GM12872 (cell line): Measurements from ENCODE around the gene IL20RB.

Experiments used
- CTCF ChIP-seq: IDR thresholded peaks from 3 replicates; pipeline ENCODE4 v1.5.1; 2011; ENCODE audit warnings: low read depth, mild to moderate bottlenecking, low read length, moderate library complexity; ENCODE audit not compliant: insufficient read depth

Gene IL20RB

DNA sequence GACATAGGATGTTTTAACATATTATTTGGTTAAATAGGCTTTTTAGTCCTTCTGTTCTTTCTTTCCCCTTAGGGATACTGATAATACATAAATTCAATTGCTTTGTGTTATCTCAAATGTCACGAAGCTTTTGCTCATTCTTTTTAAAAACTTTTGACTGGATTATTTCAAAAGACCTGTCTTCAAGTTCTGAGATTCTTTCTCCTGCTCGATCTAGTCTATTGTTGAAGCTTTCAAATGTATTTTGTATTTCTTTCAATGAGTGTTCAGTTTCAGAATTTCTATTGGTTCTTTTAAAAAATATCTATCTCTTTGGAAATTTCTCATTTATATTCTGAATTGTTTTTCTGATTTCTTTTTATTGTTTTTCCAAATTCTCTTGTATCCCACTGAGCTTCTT lies 16.9 kb downstream of the IL20RB start:
- no peak for TF ChIP-seq CTCF

GRCh38 chr3:136979204-136979603 lies 21.4 kb downstream of the IL20RB start:
- no peak for TF ChIP-seq CTCF

DNA sequence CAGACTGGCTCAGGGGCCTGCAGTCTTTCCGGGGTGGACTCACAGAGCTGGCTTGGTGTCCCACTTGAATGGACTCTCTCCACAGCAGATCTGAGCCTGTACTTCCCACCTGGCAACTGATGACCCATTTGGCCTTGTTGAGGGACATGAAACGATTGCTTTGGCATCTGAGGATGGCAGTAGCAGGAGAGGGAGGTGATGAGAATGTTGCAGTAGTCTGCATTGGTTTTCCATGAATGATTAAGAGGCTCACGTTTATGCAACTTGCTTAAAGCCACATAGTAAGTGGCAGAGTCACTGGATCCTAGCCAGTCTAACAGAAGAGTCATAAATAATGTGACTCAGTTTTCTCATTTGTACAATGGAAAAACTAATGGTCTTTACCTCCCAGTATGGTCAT lies 21.9 kb downstream of the IL20RB start:
- TF ChIP-seq CTCF, result no peak

DNA sequence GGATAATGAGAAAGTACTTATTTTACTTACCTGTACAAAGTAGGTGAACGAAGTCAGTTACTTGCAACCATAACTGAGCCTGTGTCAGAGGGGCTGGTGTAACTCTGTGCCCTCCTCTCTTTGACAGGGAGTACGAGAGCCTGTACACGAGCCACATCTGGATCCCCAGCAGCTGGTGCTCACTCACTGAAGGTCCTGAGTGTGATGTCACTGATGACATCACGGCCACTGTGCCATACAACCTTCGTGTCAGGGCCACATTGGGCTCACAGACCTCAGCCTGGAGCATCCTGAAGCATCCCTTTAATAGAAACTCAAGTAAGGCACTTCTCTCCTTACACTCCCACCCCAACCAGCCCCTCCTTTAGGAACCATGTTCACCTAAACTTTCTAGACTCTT lies 24.2 kb downstream of the IL20RB start:
- no peak for TF ChIP-seq CTCF

DNA sequence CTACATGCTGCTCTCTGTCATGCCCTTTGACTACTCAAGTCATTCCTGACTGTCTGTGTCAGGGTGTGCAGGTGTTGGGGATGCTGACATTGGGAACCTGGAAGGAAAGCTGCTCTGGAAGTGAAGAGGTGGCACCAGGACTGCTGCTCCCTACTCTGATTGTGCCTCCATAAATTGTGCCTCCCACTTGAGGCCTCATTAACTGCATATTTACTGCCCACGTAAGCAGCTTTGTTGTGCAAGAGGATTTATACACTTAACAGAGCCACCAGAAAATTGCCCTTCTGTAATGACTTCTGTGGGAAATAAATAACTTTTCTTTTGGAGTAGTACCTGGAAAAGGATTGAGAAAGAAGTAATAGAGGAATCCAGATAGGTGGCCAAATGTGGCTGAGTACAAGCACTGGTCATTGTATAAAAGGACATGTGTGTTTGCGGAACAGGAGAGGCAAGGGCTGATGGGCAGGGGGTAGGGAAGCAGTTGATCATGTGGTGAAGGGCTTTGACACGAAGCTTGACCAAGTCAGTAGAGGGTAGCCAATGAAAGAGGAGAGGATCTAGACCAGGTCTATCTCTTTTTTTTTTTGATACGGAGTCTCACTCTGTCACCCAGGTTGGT lies 24.8 kb downstream of the IL20RB start:
- TF ChIP-seq CTCF, result no peak

GRCh38 chr3:136984837-136985236 lies 27.1 kb downstream of the IL20RB start:
- TF ChIP-seq CTCF, result no peak

DNA sequence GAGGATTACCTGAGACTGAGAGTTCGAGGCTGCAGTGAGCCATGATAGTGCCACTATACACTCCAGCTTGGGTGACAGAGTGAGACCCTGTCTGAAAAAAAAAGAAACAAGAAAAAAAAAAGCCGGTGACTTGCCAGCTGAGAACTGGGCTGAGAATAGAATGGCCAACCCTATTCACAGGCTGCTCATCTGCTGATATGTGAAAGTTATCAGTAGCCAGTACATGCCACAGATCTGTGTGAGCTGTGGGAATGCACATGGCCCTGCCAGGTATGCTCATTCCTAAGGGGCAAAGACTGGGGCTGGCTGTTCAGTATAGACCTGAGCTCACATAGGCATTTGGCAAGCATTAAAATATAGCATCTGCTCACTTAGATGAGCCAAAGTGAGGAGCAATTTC lies 30.9 kb downstream of the IL20RB start:
- TF ChIP-seq CTCF, result no peak
